Measurements from ENCODE around the gene OR13C8. TPM values are rescaled to one million over a fixed set of nuclear protein-coding genes. Genes with fewer than 3 reads are reported as not detected.
"Not testable (repeated sequence)": the region's sequence is repeated elsewhere in the genome, so short reads cannot be mapped to it uniquely, and the experiment has no call there.

The OR13C8 gene
- polyA plus RNA-seq, 2 donors = not detected

DNA sequence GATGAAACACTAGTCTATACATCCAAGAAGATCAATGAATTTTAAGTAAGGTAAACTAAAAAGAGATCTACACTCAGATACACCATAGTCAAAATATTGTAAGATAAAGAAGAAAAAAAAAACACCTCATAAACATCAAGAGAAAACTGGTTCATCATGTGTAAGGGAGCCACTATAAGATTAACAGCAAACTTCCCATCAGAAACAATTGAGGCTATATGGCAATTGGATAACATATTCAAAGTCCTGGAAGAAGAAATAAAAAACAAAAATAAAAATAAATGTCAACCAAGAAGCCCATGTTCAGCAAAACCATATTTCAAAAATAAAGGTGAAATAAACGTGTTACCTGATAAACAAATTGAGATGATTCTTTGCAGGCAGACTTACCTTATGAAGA, 3.6 kb downstream of the OR13C8 start:
- WGBS, 2 donors = 56 to 63% methylated on average over 1 of the region's 1 CpG
- H3K27me3 ChIP-seq (ENCODE audit: control insufficient read depth in 1 of 2, insufficient read depth in 2 of 2, low read length in 2 of 2) = no peaks in the 10 kb centered on the region
- H3K4me3 ChIP-seq (ENCODE audit: low read depth in 1 of 2, low read length in 2 of 2) = no peak overlapping the region
- no peaks in the 10 kb centered on the region for H3K9me3 ChIP-seq (ENCODE audit: control insufficient read depth in 2 of 2, insufficient read depth in 1 of 2, low read depth in 1 of 2, low read length in 1 of 2)
- no peaks in the 10 kb centered on the region for H3K4me1 ChIP-seq (ENCODE audit: control insufficient read depth in 2 of 2, insufficient read depth in 2 of 2, low read length in 1 of 2)
- no peaks in the 10 kb centered on the region for H3K36me3 ChIP-seq (ENCODE audit: control insufficient read depth in 2 of 2, insufficient read depth in 2 of 2, low read length in 1 of 2)
- H3K27ac ChIP-seq (ENCODE audit: low read depth in 2 of 2, low read length in 1 of 2) = no peak overlapping the region

DNA sequence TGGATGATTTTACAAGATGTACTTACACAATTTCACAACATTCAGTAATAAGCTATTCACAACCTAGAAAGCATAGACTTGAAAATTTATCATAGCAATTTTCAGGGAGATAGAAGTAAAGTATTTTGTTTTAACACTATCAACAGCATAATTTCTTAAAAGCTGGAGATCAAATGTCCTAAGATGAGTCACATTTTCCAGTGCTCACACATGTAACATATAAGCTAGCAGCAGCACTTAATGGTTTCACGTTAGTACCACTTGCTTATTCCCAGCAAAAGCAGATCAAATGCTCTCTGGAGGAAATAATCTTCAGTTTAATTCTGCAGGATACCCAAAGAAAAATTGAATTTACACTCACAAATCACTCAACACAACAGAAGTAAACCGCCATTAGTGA, 6.5 kb downstream of the OR13C8 start:
- Histone ChIP-seq H3K36me3 (ENCODE audit: control insufficient read depth in 2 of 2, insufficient read depth in 2 of 2, low read length in 1 of 2) (no peaks in the 10 kb centered on the region), H3K4me3 (ENCODE audit: low read depth in 1 of 2, low read length in 2 of 2) (no peak overlapping the region), H3K9me3 (ENCODE audit: control insufficient read depth in 2 of 2, insufficient read depth in 1 of 2, low read depth in 1 of 2, low read length in 1 of 2) (no peaks in the 10 kb centered on the region), H3K27ac (ENCODE audit: low read depth in 2 of 2, low read length in 1 of 2) (no peak overlapping the region), H3K4me1 (ENCODE audit: control insufficient read depth in 2 of 2, insufficient read depth in 2 of 2, low read length in 1 of 2) (no peaks in the 10 kb centered on the region), H3K27me3 (ENCODE audit: control insufficient read depth in 1 of 2, insufficient read depth in 2 of 2, low read length in 2 of 2) (no peaks in the 10 kb centered on the region)
- 66 to 70% methylated on average over 2 of the region's 2 CpGs for WGBS, 2 donors

DNA sequence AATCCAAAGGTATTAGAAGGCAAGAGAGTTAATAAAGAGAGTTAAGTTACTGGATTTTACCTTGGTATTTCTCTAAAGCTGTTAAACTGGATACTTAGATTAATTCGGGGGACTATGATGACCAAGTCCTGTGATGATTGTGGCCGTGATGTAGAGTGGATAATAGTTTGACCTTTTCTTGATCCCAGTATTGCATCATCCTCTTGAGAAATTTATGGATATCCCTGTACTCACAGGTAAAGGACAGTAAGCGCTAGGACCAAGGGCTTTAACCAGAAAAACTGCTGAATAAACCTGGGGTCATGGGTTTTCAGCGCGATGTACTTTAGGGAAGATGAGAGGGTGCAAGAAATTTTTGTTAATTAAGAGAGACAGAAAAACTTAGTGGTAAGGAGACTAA, 8.3 kb downstream of the OR13C8 start:
- Histone ChIP-seq H3K36me3 (ENCODE audit: control insufficient read depth in 2 of 2, insufficient read depth in 2 of 2, low read length in 1 of 2) (no peaks in the 10 kb centered on the region), H3K27ac (ENCODE audit: low read depth in 2 of 2, low read length in 1 of 2) (no peak overlapping the region), H3K27me3 (ENCODE audit: control insufficient read depth in 1 of 2, insufficient read depth in 2 of 2, low read length in 2 of 2) (no peaks in the 10 kb centered on the region), H3K4me3 (ENCODE audit: low read depth in 1 of 2, low read length in 2 of 2) (no peak overlapping the region), H3K4me1 (ENCODE audit: control insufficient read depth in 2 of 2, insufficient read depth in 2 of 2, low read length in 1 of 2) (no peaks in the 10 kb centered on the region), H3K9me3 (ENCODE audit: control insufficient read depth in 2 of 2, insufficient read depth in 1 of 2, low read depth in 1 of 2, low read length in 1 of 2) (no peaks in the 10 kb centered on the region)
- WGBS, 2 donors = 79 to 84% methylated on average over 5 of the region's 5 CpGs

DNA sequence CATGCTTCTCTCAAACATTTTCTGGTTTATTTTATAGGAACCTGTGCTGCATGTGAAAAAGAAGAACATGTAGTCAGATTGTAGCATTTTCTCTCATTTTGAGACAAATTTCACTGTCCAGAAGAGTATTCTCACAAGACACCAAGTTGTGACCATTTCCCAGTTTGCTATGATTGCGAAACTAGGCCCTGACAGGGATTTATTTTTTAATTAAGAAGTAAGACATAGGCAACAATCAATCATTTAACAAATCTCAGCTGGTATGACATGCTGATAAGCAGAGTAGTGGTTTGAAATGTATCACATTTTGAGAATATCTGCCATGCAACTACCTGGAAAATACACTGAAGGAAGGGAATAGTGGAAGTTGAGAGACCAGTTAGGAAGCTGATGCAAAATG, 11.6 kb downstream of the OR13C8 start:
- no peaks in the 10 kb centered on the region for H3K9me3 ChIP-seq (ENCODE audit: control insufficient read depth in 2 of 2, insufficient read depth in 1 of 2, low read depth in 1 of 2, low read length in 1 of 2)
- 79 to 91% methylated on average over 1 of the region's 1 CpG for WGBS, 2 donors
- H3K27me3 ChIP-seq (ENCODE audit: control insufficient read depth in 1 of 2, insufficient read depth in 2 of 2, low read length in 2 of 2) = no peaks in the 10 kb centered on the region
- no peaks in the 10 kb centered on the region for H3K4me1 ChIP-seq (ENCODE audit: control insufficient read depth in 2 of 2, insufficient read depth in 2 of 2, low read length in 1 of 2)
- H3K4me3 ChIP-seq (ENCODE audit: low read depth in 1 of 2, low read length in 2 of 2) = no peak overlapping the region
- H3K36me3 ChIP-seq (ENCODE audit: control insufficient read depth in 2 of 2, insufficient read depth in 2 of 2, low read length in 1 of 2) = no peaks in the 10 kb centered on the region
- H3K27ac ChIP-seq (ENCODE audit: low read depth in 2 of 2, low read length in 1 of 2) = no peak overlapping the region

DNA sequence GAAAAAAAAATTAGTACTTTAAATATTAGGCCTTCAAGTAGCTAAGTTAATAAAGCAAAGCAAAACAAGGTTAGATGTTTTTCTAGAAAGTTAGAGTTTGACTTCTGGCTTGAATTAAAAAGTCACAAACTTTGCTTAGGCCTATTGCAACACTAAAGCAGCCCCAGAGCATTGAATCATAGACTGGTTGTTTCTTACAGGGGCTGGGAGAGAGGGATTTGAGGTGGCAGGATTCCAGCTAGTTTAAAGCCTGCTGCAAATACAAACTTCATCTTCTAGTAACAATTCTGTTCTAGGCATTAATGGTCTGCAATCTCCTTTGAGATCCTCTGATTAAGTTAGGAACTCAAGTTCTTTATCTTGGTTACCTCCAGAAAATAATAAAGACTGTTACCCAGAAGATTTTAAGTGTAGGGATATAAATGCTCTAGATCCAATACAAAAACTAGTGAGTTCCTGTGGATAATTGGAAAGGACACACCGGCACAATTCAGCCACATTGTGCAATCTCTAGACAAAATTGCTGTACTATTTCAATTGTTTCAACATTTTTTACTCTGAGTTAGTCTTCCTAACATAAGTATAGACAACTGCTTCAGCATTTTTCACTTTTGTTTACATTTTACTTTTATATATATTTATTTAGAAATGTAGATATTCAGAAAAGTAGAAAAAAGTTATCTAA, 17.7 kb downstream of the OR13C8 start:
- H3K4me1 ChIP-seq (ENCODE audit: control insufficient read depth in 2 of 2, insufficient read depth in 2 of 2, low read length in 1 of 2) = no peaks in the 10 kb centered on the region
- no peaks in the 10 kb centered on the region for H3K9me3 ChIP-seq (ENCODE audit: control insufficient read depth in 2 of 2, insufficient read depth in 1 of 2, low read depth in 1 of 2, low read length in 1 of 2)
- no peak overlapping the region for H3K4me3 ChIP-seq (ENCODE audit: low read depth in 1 of 2, low read length in 2 of 2)
- no peak overlapping the region for H3K27ac ChIP-seq (ENCODE audit: low read depth in 2 of 2, low read length in 1 of 2)
- 42 to 72% methylated on average over 1 of the region's 1 CpG for WGBS, 2 donors
- no peaks in the 10 kb centered on the region for H3K27me3 ChIP-seq (ENCODE audit: control insufficient read depth in 1 of 2, insufficient read depth in 2 of 2, low read length in 2 of 2)
- H3K36me3 ChIP-seq (ENCODE audit: control insufficient read depth in 2 of 2, insufficient read depth in 2 of 2, low read length in 1 of 2) = no peaks in the 10 kb centered on the region

DNA sequence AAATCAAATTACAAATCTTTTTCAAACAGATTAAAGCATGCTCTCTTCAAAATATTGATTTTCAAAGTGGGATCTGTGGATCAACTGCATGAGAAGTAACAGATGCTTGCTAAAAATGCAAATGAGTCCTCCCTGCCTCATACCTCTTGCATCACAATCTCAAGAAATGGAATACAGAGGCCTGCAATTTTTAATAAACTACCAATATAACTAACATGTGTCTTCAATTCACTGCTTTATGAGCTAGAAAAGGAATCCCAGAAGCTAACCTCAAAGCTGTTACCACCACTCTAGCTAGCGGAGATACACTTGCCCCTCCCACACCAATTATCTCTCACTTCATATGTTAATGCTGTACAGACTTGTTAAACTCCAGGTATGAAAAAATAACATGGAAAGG, 20.7 kb downstream of the OR13C8 start:
- H3K4me3 ChIP-seq (ENCODE audit: low read depth in 1 of 2, low read length in 2 of 2) = no peak overlapping the region
- 22 to 74% methylated on average over 1 of the region's 1 CpG for WGBS, 2 donors

DNA sequence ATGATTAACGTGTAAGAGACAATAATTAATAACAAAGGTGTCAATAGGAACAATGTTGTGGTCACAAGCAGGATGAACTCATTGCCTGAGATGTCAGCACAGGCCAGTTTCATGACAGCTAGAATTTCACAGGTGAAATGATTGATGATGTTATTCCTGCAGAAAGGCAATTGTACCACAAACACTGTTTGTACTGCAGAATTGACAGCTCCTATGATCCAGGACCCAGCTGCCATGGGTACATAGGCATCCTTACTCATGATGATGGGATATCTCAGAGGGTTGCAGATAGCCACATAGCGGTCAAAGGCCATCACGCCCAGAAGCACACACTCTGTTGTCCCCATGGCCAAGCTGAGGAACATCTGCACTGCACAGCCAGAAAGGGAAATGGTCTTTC, 29.8 kb downstream of the OR13C8 start:
- not testable (repeated sequence) for H3K36me3 ChIP-seq (ENCODE audit: control insufficient read depth in 2 of 2, insufficient read depth in 2 of 2, low read length in 1 of 2); H3K4me1 ChIP-seq (ENCODE audit: control insufficient read depth in 2 of 2, insufficient read depth in 2 of 2, low read length in 1 of 2); H3K27ac ChIP-seq (ENCODE audit: low read depth in 2 of 2, low read length in 1 of 2); H3K4me3 ChIP-seq (ENCODE audit: low read depth in 1 of 2, low read length in 2 of 2); H3K27me3 ChIP-seq (ENCODE audit: control insufficient read depth in 1 of 2, insufficient read depth in 2 of 2, low read length in 2 of 2); H3K9me3 ChIP-seq (ENCODE audit: control insufficient read depth in 2 of 2, insufficient read depth in 1 of 2, low read depth in 1 of 2, low read length in 1 of 2)
- 65 to 66% methylated on average over 2 to 3 of the region's 3 CpGs for WGBS, 2 donors

More for the DNA sequence above, 20.7 kb downstream of the OR13C8 start:
- H3K4me1 ChIP-seq (ENCODE audit: control insufficient read depth in 2 of 2, insufficient read depth in 2 of 2, low read length in 1 of 2) = no peaks in the 10 kb centered on the region
- H3K36me3 ChIP-seq (ENCODE audit: control insufficient read depth in 2 of 2, insufficient read depth in 2 of 2, low read length in 1 of 2) = no peaks in the 10 kb centered on the region
- H3K27ac ChIP-seq (ENCODE audit: low read depth in 2 of 2, low read length in 1 of 2) = no peak overlapping the region
- H3K27me3 ChIP-seq (ENCODE audit: control insufficient read depth in 1 of 2, insufficient read depth in 2 of 2, low read length in 2 of 2) = no peaks in the 10 kb centered on the region
- no peaks in the 10 kb centered on the region for H3K9me3 ChIP-seq (ENCODE audit: control insufficient read depth in 2 of 2, insufficient read depth in 1 of 2, low read depth in 1 of 2, low read length in 1 of 2)

DNA sequence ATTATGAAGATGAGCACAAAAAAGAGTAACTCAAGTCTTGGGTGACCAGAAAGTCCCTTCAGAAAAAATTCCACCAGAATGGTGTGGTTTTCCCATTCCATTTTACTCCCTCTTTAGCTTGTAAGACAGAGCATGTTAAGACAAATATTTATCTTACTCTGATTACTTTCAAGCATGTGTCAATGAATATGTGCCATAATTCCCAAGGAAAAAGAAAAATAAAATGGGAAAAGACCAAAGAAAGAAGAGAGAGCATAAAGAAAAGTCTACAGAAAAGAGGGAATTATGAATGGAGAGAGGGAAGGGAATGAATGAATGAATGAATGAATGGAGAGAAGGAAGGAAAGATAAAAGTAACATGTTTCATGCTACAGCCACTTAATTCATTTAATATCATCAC, 30.3 kb downstream of the OR13C8 start, which contains the start of gene OR13C5:
Gene OR13C5, minus strand, starts transcription at position 101 of the 400 bp plus-strand sequence. Its CDS starts 0 bp downstream, at position 101.
- not testable (repeated sequence) for H3K36me3 ChIP-seq (ENCODE audit: control insufficient read depth in 2 of 2, insufficient read depth in 2 of 2, low read length in 1 of 2); H3K4me1 ChIP-seq (ENCODE audit: control insufficient read depth in 2 of 2, insufficient read depth in 2 of 2, low read length in 1 of 2); H3K27ac ChIP-seq (ENCODE audit: low read depth in 2 of 2, low read length in 1 of 2); H3K4me3 ChIP-seq (ENCODE audit: low read depth in 1 of 2, low read length in 2 of 2); H3K27me3 ChIP-seq (ENCODE audit: control insufficient read depth in 1 of 2, insufficient read depth in 2 of 2, low read length in 2 of 2); H3K9me3 ChIP-seq (ENCODE audit: control insufficient read depth in 2 of 2, insufficient read depth in 1 of 2, low read depth in 1 of 2, low read length in 1 of 2)

DNA sequence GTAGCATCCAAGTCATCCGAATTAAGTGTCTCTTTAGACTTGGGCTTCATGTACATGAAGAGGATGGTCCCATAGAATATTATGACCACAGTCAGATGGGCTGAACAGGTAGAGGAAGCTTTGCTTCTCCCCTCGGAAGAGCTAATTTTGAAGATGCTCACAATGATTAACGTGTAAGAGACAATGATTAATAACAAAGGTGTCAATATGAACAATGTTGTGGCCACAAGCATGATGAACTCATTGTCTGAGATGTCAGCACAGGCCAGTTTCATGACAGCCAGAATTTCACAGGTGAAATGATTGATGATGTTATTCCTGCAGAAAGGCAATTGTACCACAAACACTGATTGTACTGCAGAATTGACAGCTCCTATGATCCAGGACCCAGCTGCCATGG, 35.8 kb downstream of the OR13C8 start:
- H3K4me1 ChIP-seq (ENCODE audit: control insufficient read depth in 2 of 2, insufficient read depth in 2 of 2, low read length in 1 of 2) = no peaks in the 10 kb centered on the region
- no peak overlapping the region for H3K27ac ChIP-seq (ENCODE audit: low read depth in 2 of 2, low read length in 1 of 2)
- H3K36me3 ChIP-seq (ENCODE audit: control insufficient read depth in 2 of 2, insufficient read depth in 2 of 2, low read length in 1 of 2) = no peaks in the 10 kb centered on the region
- no peak overlapping the region for H3K4me3 ChIP-seq (ENCODE audit: low read depth in 1 of 2, low read length in 2 of 2)
- H3K27me3 ChIP-seq (ENCODE audit: control insufficient read depth in 1 of 2, insufficient read depth in 2 of 2, low read length in 2 of 2) = no peaks in the 10 kb centered on the region
- H3K9me3 ChIP-seq (ENCODE audit: control insufficient read depth in 2 of 2, insufficient read depth in 1 of 2, low read depth in 1 of 2, low read length in 1 of 2) = no peaks in the 10 kb centered on the region
- 70 to 74% methylated on average over 3 of the region's 3 CpGs for WGBS, 2 donors

DNA sequence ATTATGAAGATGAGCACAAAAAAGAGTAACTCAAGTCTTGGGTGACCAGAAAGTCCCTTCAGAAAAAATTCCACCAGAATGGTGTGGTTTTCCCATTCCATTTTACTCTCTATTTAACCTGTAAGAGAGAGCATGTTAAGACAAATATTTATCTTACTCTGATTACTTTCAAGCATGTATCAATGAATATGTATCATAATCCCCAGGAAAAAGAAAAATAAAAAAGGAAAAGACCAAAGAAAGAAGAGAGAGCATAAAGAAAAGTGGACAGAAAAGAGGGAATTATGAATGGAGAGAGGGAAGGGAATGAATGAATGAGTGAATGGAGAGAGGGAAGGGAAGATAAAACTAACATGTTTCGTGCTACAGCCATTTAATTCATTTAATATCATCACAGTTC, 36.6 kb downstream of the OR13C8 start, which contains the start of gene OR13C2:
Gene OR13C2, minus strand, starts transcription at position 101 of the 400 bp plus-strand sequence. Its CDS starts 0 bp downstream, at position 101.
- WGBS, 2 donors = 54 to 58% methylated on average over 1 of the region's 1 CpG
- not testable (repeated sequence) for H3K4me1 ChIP-seq (ENCODE audit: control insufficient read depth in 2 of 2, insufficient read depth in 2 of 2, low read length in 1 of 2); H3K27me3 ChIP-seq (ENCODE audit: control insufficient read depth in 1 of 2, insufficient read depth in 2 of 2, low read length in 2 of 2)

More for the DNA sequence above, 36.6 kb downstream of the OR13C8 start, which contains the start of gene OR13C2:
- not testable (repeated sequence) for H3K4me3 ChIP-seq (ENCODE audit: low read depth in 1 of 2, low read length in 2 of 2); H3K36me3 ChIP-seq (ENCODE audit: control insufficient read depth in 2 of 2, insufficient read depth in 2 of 2, low read length in 1 of 2); H3K27ac ChIP-seq (ENCODE audit: low read depth in 2 of 2, low read length in 1 of 2); H3K9me3 ChIP-seq (ENCODE audit: control insufficient read depth in 2 of 2, insufficient read depth in 1 of 2, low read depth in 1 of 2, low read length in 1 of 2)

Data from esophagus (tissue), 2 donors.